Endothelial cell of umbilical vein (primary cell): ENCODE measurements around the gene F9. TPM values are rescaled to one million over a fixed set of nuclear protein-coding genes. Genes with fewer than 3 reads are reported as not detected.

ENCODE experiments used
- BruUV-seq: library from RNA; stranded (reverse); fragments of 400-500 nt; replicated peaks from 2 replicates; lab custom pipeline; 2021; lab: Mats Ljungman, UMichigan
- CTCF ChIA-PET: fragments of 300-600, 350-600 bp; sonication (Branson Sonifier 250); formaldehyde crosslinking; loops from one replicate; lab custom pipeline; 2021; ENCODE audit warnings: antibody characterized with exemption, inconsistent platforms; lab: Charles Lee
- POLR2A ChIA-PET: fragments of 300-600, 350-600 bp; sonication (Branson Sonifier 250); formaldehyde crosslinking; loops from one replicate; lab custom pipeline; 2021; ENCODE audit warnings: antibody characterized with exemption, inconsistent platforms; lab: Charles Lee
- DNase-seq: peaks from one replicate; pipeline ENCODE4 v3.0.0-alpha.2; 2011; ENCODE audit warnings: low read depth, low spot score
- FAIRE-seq: peaks from 2 replicates; lab custom pipeline; 2011; peaks lifted over from hg19 to GRCh38; lab: Jason Lieb, UNC
- H2AFZ ChIP-seq: 2 replicates; pipeline ENCODE4 v1.6.0; 2012; ENCODE audit warnings: low read depth, low read length, control low read depth, inconsistent platforms
- H3K27ac ChIP-seq: 2 replicates; pipeline ENCODE4 v1.5.1; 2011; ENCODE audit warnings: low read depth, mild to moderate bottlenecking, control low read depth, low read length, moderate library complexity; ENCODE audit not compliant: insufficient read depth
- H3K27me3 ChIP-seq, 2 experiments: 2 replicates each; pipeline versions ENCODE4 v1.6.0 to v1.6.1; 2011; ENCODE audit warnings: low read length in 2 of 2, mixed read lengths in 1 of 2; ENCODE audit not compliant: control insufficient read depth in 2 of 2, insufficient read depth in 2 of 2
- H3K36me3 ChIP-seq, 2 experiments: 2 replicates in 1 of 2; 3 replicates in 1 of 2; pipeline ENCODE4 v1.5.1; 2011; ENCODE audit warnings: low read length in 2 of 2, mild to moderate bottlenecking in 1 of 2, moderate library complexity in 1 of 2; ENCODE audit not compliant: control insufficient read depth in 2 of 2, insufficient read depth in 2 of 2; ENCODE audit errors: extremely low read depth in 1 of 2
- H3K4me1 ChIP-seq: 3 replicates; pipeline ENCODE4 v1.5.1; 2011; ENCODE audit warnings: mild to moderate bottlenecking, low read length; ENCODE audit not compliant: control insufficient read depth, insufficient read depth; ENCODE audit errors: extremely low read depth
- H3K4me2 ChIP-seq: 2 replicates; pipeline ENCODE4 v1.6.1; 2011; ENCODE audit warnings: low read length, control low read depth, mixed read lengths; ENCODE audit not compliant: insufficient read depth
- H3K4me3 ChIP-seq, 3 experiments: fragments of 200-600 bp in 1 of 3; sonication (generic), shearing (Covaris generic) in 1 of 3; replicated peaks in 1 of 3; 2 replicates each; pipeline ENCODE4 v1.5.1; 2011 to 2016; ENCODE audit warnings: control low read depth in 3 of 3, low read length in 3 of 3, mild to moderate bottlenecking in 2 of 3, inconsistent platforms in 1 of 3, low read depth in 1 of 3, moderate library complexity in 1 of 3; ENCODE audit not compliant: insufficient read depth in 1 of 3
- H3K79me2 ChIP-seq: 2 replicates; pipeline ENCODE4 v1.6.0; 2012; ENCODE audit warnings: low read length, inconsistent platforms; ENCODE audit not compliant: control insufficient read depth, insufficient read depth
- H3K9ac ChIP-seq: replicated peaks from 2 replicates; pipeline ENCODE3; 2011; ENCODE audit warnings: low read length, control low read depth; ENCODE audit not compliant: insufficient read depth; ENCODE audit errors: extremely low read depth
- H3K9me1 ChIP-seq: replicated peaks from 3 replicates; pipeline ENCODE4 v1.6.0; 2011; ENCODE audit warnings: mild to moderate bottlenecking, low read length; ENCODE audit not compliant: control insufficient read depth, insufficient read depth; ENCODE audit errors: extremely low read depth
- H3K9me3 ChIP-seq: replicated peaks from 2 replicates; pipeline ENCODE4 v1.5.1; 2012; ENCODE audit warnings: low read length, inconsistent platforms; ENCODE audit not compliant: control insufficient read depth, insufficient read depth
- H4K20me1 ChIP-seq: replicated peaks from 2 replicates; pipeline ENCODE3; 2011; ENCODE audit warnings: mild to moderate bottlenecking, low read length; ENCODE audit not compliant: control insufficient read depth, insufficient read depth; ENCODE audit errors: extremely low read depth
- CTCF ChIP-seq, 2 donors: IDR thresholded peaks; 1 replicate in 1 of 2; 2 replicates in 1 of 2; pipeline ENCODE4 v1.5.1; 2011; ENCODE audit warnings: low read length in 2 of 2, mild to moderate bottlenecking in 2 of 2, moderate library complexity in 2 of 2, control low read depth in 1 of 2, inconsistent platforms in 1 of 2, low read depth in 1 of 2; ENCODE audit not compliant: insufficient read depth in 1 of 2; ENCODE audit errors: extremely low read depth in 1 of 2
- EZH2 ChIP-seq: IDR thresholded peaks from 2 replicates; pipeline ENCODE4 v1.6.1; 2012; ENCODE audit warnings: borderline replicate concordance, low read depth, mild to moderate bottlenecking, moderate library complexity, low read length, inconsistent platforms; ENCODE audit not compliant: severe bottlenecking
- FOS ChIP-seq: IDR thresholded peaks from 2 replicates; pipeline ENCODE4 v1.6.1; 2011; ENCODE audit warnings: mild to moderate bottlenecking, low read length, moderate library complexity, borderline replicate concordance; ENCODE audit not compliant: insufficient read depth
- GATA2 ChIP-seq: IDR thresholded peaks from 2 replicates; pipeline ENCODE4 v1.7.0; 2011; ENCODE audit warnings: low read depth, mild to moderate bottlenecking, moderate library complexity, mixed read lengths, low read length; ENCODE audit not compliant: insufficient read length, insufficient read depth
- JUN ChIP-seq: IDR thresholded peaks from 2 replicates; pipeline ENCODE4 v1.6.1; 2011; ENCODE audit warnings: borderline replicate concordance, low read depth; ENCODE audit not compliant: insufficient read length, insufficient read depth
- MAX ChIP-seq: IDR thresholded peaks from 2 replicates; pipeline ENCODE4 v1.6.1; 2011; ENCODE audit not compliant: insufficient read depth, insufficient read length
- MYC ChIP-seq: IDR thresholded peaks from one replicate; pipeline ENCODE4 v1.6.1; 2011; ENCODE audit warnings: mild to moderate bottlenecking, low read depth, low read length
- POLR2A ChIP-seq: IDR thresholded peaks from 2 replicates; pipeline ENCODE4 v1.6.1; 2012; ENCODE audit warnings: low read depth, mild to moderate bottlenecking, control low read depth, low read length
- POLR2AphosphoS5 ChIP-seq: IDR thresholded peaks from 2 replicates; pipeline ENCODE4 v1.6.1; 2012; ENCODE audit warnings: low read depth, mild to moderate bottlenecking, control low read depth, low read length, moderate library complexity; ENCODE audit not compliant: insufficient read depth
- dilution Hi-C: fragments of 300-500 bp; cut with MboI; formaldehyde crosslinking; loops from one replicate; pipeline ENCODE4 v1.15.0; 2019; ENCODE audit warnings: low sequenced_read_pairs; ENCODE audit not compliant: extremely low pct_ligation_motif_present
- intact Hi-C: fragments of 100-400 bp; cut with micrococcal nuclease; formaldehyde crosslinking; loops from one replicate; pipeline ENCODE4 v1.10.0; 2022
- polyA plus RNA-seq, 4 experiments: library from polyadenylated mRNA; depleted of rRNA in 3 of 4; stranded (reverse) in 3 of 4; unstranded in 1 of 4; fragments of >200 nt; gene quantifications; 2 replicates each; pipeline versions ENCODE4 v1.2.1 to v1.2.3, GENCODE V29; 2011 to 2012; ENCODE audit warnings: missing spikeins in 1 of 4
- total RNA-seq: library from RNA; stranded (reverse); gene quantifications from 2 replicates; pipeline ENCODE4 v1.2.3, GENCODE V29; 2021

The F9 gene
- total and polyA plus RNA-seq, 2 donors (not counting 3 experiments of a cell fraction or from before 2014, with no cell fraction given): not detected

- H4K20me1 ChIP-seq: no peaks in the 10 kb centered on the region
- H3K9me1 ChIP-seq: no peaks in the 10 kb centered on the region
- intact Hi-C loops: no loop called here
- H3K9ac ChIP-seq: no peak overlapping the region
- ChIA-PET POLR2A (no interaction called here), CTCF (no interaction called here)
- H3K4me1 ChIP-seq: no peaks in the 10 kb centered on the region
- H3K27me3 ChIP-seq: no peaks in the 10 kb centered on the region
- no peaks in the 10 kb centered on the region for H3K9me3 ChIP-seq
- no peaks in the 10 kb centered on the region for H3K79me2 ChIP-seq
- TF ChIP-seq POLR2A (no peak), GATA2 (no peak), POLR2AphosphoS5 (no peak)
- dilution Hi-C loops: no loop called here
- no peak overlapping the region for H2AFZ ChIP-seq
- no peak for DNase-seq
- no TSS peak for BruUV-seq
- H3K27ac ChIP-seq: no peak overlapping the region
- no peaks in the 10 kb centered on the region for H3K36me3 ChIP-seq
- no peak overlapping the region for H3K4me3 ChIP-seq
- FAIRE-seq: no peak
- no peak overlapping the region for H3K4me2 ChIP-seq
Measured at GRCh38 chrX:139533444-139533843, 2.9 kb downstream of the F9 start.

- dilution Hi-C loops (no loop called here), intact Hi-C loops (no loop called here)
- H3K9me3 ChIP-seq: no peaks in the 10 kb centered on the region
- no peaks in the 10 kb centered on the region for H4K20me1 ChIP-seq
- H3K27ac ChIP-seq: no peak overlapping the region
- POLR2A ChIA-PET: no interaction called here
- CTCF ChIA-PET: no interaction called here
- H3K9ac ChIP-seq: no peak overlapping the region
- H3K9me1 ChIP-seq: no peaks in the 10 kb centered on the region
- H3K4me2 ChIP-seq: no peak overlapping the region
- TF ChIP-seq CTCF (IDR thresholded peaks at IDR 0.05; ENCODE audit: extremely low read depth in 1 of 2, insufficient read depth in 1 of 2, low read depth in 1 of 2, low read length in 2 of 2) (no peak), EZH2 (no peak), POLR2AphosphoS5 (no peak), JUN (no peak), FOS (no peak), POLR2A (no peak), MYC (no peak), GATA2 (no peak), MAX (no peak)
- BruUV-seq: no TSS peak
- FAIRE-seq: no peak
- H3K27me3 ChIP-seq: no peaks in the 10 kb centered on the region
- no peak overlapping the region for H3K4me3 ChIP-seq
- DNase-seq: no peak
- no peaks in the 10 kb centered on the region for H3K79me2 ChIP-seq
- no peaks in the 10 kb centered on the region for H3K36me3 ChIP-seq
- H2AFZ ChIP-seq: no peak overlapping the region
- no peaks in the 10 kb centered on the region for H3K4me1 ChIP-seq
Measured at GRCh38 chrX:139538907-139539790, 8.6 kb downstream of the F9 start.
